Measurements from ENCODE around the gene MYADML2.

Gene MYADML2

GRCh38 chr17:81915331-81915730 is 31.7 kb downstream of the MYADML2 start:
- Histone ChIP-seq H3K27me3 (ENCODE audit: control insufficient read depth in 2 of 2, insufficient read depth in 2 of 2, low read length in 2 of 2) (no peaks in the 10 kb centered on the region), H3K9ac (ENCODE audit: low read depth in 1 of 2, low read length in 2 of 2) (no peak overlapping the region), H3K4me1 (ENCODE audit: control insufficient read depth in 2 of 2, insufficient read depth in 2 of 2, low read length in 2 of 2) (peaks cover 34 to 43% of the 10 kb centered on the region in 2 donors), H3K9me3 (ENCODE audit: control insufficient read depth in 2 of 2, low read length in 2 of 2) (no peaks in the 10 kb centered on the region), H3K36me3 (ENCODE audit: control insufficient read depth in 2 of 2, insufficient read depth in 2 of 2, low read length in 2 of 2) (peaks cover 40 to 46% of the 10 kb centered on the region in 2 donors), H3K4me3 (ENCODE audit: low read length in 2 of 2) (no peak overlapping the region), H3K27ac (ENCODE audit: low read depth in 2 of 2, low read length in 2 of 2) (no peak overlapping the region)

GRCh38 chr17:81914103-81914850 is 32.8 kb downstream of the MYADML2 start:
- Histone ChIP-seq H3K9ac (ENCODE audit: low read depth in 1 of 2, low read length in 2 of 2) (no peak overlapping the region), H3K36me3 (ENCODE audit: control insufficient read depth in 2 of 2, insufficient read depth in 2 of 2, low read length in 2 of 2) (peaks cover 34 to 39% of the 10 kb centered on the region in 2 donors), H3K9me3 (ENCODE audit: control insufficient read depth in 2 of 2, low read length in 2 of 2) (no peaks in the 10 kb centered on the region), H3K27ac (ENCODE audit: low read depth in 2 of 2, low read length in 2 of 2) (no peak overlapping the region), H3K4me3 (ENCODE audit: low read length in 2 of 2) (no peak overlapping the region), H3K4me1 (ENCODE audit: control insufficient read depth in 2 of 2, insufficient read depth in 2 of 2, low read length in 2 of 2) (peaks cover 31 to 38% of the 10 kb centered on the region in 2 donors), H3K27me3 (ENCODE audit: control insufficient read depth in 2 of 2, insufficient read depth in 2 of 2, low read length in 2 of 2) (no peaks in the 10 kb centered on the region)

- no peaks in the 10 kb centered on the region for H3K9me3 ChIP-seq (ENCODE audit: control insufficient read depth in 2 of 2, low read length in 2 of 2)
- peaks cover 34 to 42% of the 10 kb centered on the region in 2 donors for H3K36me3 ChIP-seq (ENCODE audit: control insufficient read depth in 2 of 2, insufficient read depth in 2 of 2, low read length in 2 of 2)
- H3K27me3 ChIP-seq (ENCODE audit: control insufficient read depth in 2 of 2, insufficient read depth in 2 of 2, low read length in 2 of 2): no peaks in the 10 kb centered on the region
- H3K4me1 ChIP-seq (ENCODE audit: control insufficient read depth in 2 of 2, insufficient read depth in 2 of 2, low read length in 2 of 2): peaks cover 24 to 31% of the 10 kb centered on the region in 2 donors
- no peak overlapping the region for H3K9ac ChIP-seq (ENCODE audit: low read depth in 1 of 2, low read length in 2 of 2)
- no peak overlapping the region for H3K4me3 ChIP-seq (ENCODE audit: low read length in 2 of 2)
- H3K27ac ChIP-seq (ENCODE audit: low read depth in 2 of 2, low read length in 2 of 2): no peak overlapping the region
Measured at GRCh38 chr17:81913394-81914102, 33.5 kb downstream of the MYADML2 start.

- no peak overlapping the region for H3K4me3 ChIP-seq (ENCODE audit: low read length in 2 of 2)
- no peaks in the 10 kb centered on the region for H3K9me3 ChIP-seq (ENCODE audit: control insufficient read depth in 2 of 2, low read length in 2 of 2)
- H3K4me1 ChIP-seq (ENCODE audit: control insufficient read depth in 2 of 2, insufficient read depth in 2 of 2, low read length in 2 of 2): peaks cover 19 to 26% of the 10 kb centered on the region in 2 donors
- peaks cover 34 to 48% of the 10 kb centered on the region in 2 donors for H3K36me3 ChIP-seq (ENCODE audit: control insufficient read depth in 2 of 2, insufficient read depth in 2 of 2, low read length in 2 of 2)
- H3K27me3 ChIP-seq (ENCODE audit: control insufficient read depth in 2 of 2, insufficient read depth in 2 of 2, low read length in 2 of 2): no peaks in the 10 kb centered on the region
- H3K9ac ChIP-seq (ENCODE audit: low read depth in 1 of 2, low read length in 2 of 2): no peak overlapping the region
- no peak overlapping the region for H3K27ac ChIP-seq (ENCODE audit: low read depth in 2 of 2, low read length in 2 of 2)
Measured at GRCh38 chr17:81912441-81913309, 34.4 kb downstream of the MYADML2 start.

GRCh38 chr17:81911969-81912368 is 35.1 kb downstream of the MYADML2 start:
- H3K36me3 ChIP-seq (ENCODE audit: control insufficient read depth in 2 of 2, insufficient read depth in 2 of 2, low read length in 2 of 2): peaks cover 35 to 53% of the 10 kb centered on the region in 2 donors
- no peak overlapping the region for H3K4me3 ChIP-seq (ENCODE audit: low read length in 2 of 2)
- no peak overlapping the region for H3K9ac ChIP-seq (ENCODE audit: low read depth in 1 of 2, low read length in 2 of 2)
- H3K4me1 ChIP-seq (ENCODE audit: control insufficient read depth in 2 of 2, insufficient read depth in 2 of 2, low read length in 2 of 2): peaks cover 15 to 21% of the 10 kb centered on the region in 2 donors
- H3K27ac ChIP-seq (ENCODE audit: low read depth in 2 of 2, low read length in 2 of 2): peak overlapping the region in 1 of 2 donors; percentile 13
- no peaks in the 10 kb centered on the region for H3K27me3 ChIP-seq (ENCODE audit: control insufficient read depth in 2 of 2, insufficient read depth in 2 of 2, low read length in 2 of 2)
- H3K9me3 ChIP-seq (ENCODE audit: control insufficient read depth in 2 of 2, low read length in 2 of 2): no peaks in the 10 kb centered on the region

- H3K4me3 ChIP-seq (ENCODE audit: low read length in 2 of 2): peak within 1 kb of the TSS; percentile 76 to 79
- H3K4me1 ChIP-seq (ENCODE audit: control insufficient read depth in 2 of 2, insufficient read depth in 2 of 2, low read length in 2 of 2): peaks cover 10 to 16% of the 10 kb centered on the region in 2 donors
- peak within 1 kb of the TSS; percentile 58 to 77 for H3K27ac ChIP-seq (ENCODE audit: low read depth in 2 of 2, low read length in 2 of 2)
- H3K9ac ChIP-seq (ENCODE audit: low read depth in 1 of 2, low read length in 2 of 2): peak within 1 kb of the TSS; percentile 61 to 76
- peaks cover 40 to 53% of the 10 kb centered on the region in 2 donors for H3K36me3 ChIP-seq (ENCODE audit: control insufficient read depth in 2 of 2, insufficient read depth in 2 of 2, low read length in 2 of 2)
- no peaks in the 10 kb centered on the region for H3K9me3 ChIP-seq (ENCODE audit: control insufficient read depth in 2 of 2, low read length in 2 of 2)
- H3K27me3 ChIP-seq (ENCODE audit: control insufficient read depth in 2 of 2, insufficient read depth in 2 of 2, low read length in 2 of 2): no peaks in the 10 kb centered on the region
Measured at GRCh38 chr17:81911277-81911961, 35.6 kb downstream of the MYADML2 start, which contains the start of gene PCYT2. Gene PCYT2 (minus strand): TSS chr17:81911399. CDS start chr17:81911355, 44 bp downstream.

GRCh38 chr17:81910840-81911276 is 36.2 kb downstream of the MYADML2 start:
- H3K36me3 ChIP-seq (ENCODE audit: control insufficient read depth in 2 of 2, insufficient read depth in 2 of 2, low read length in 2 of 2): peaks cover 41 to 53% of the 10 kb centered on the region in 2 donors
- peak overlapping the region; percentile 76 to 79 for H3K4me3 ChIP-seq (ENCODE audit: low read length in 2 of 2)
- no peaks in the 10 kb centered on the region for H3K9me3 ChIP-seq (ENCODE audit: control insufficient read depth in 2 of 2, low read length in 2 of 2)
- no peaks in the 10 kb centered on the region for H3K27me3 ChIP-seq (ENCODE audit: control insufficient read depth in 2 of 2, insufficient read depth in 2 of 2, low read length in 2 of 2)
- peak overlapping the region; percentile 58 to 77 for H3K27ac ChIP-seq (ENCODE audit: low read depth in 2 of 2, low read length in 2 of 2)
- H3K9ac ChIP-seq (ENCODE audit: low read depth in 1 of 2, low read length in 2 of 2): peak overlapping the region; percentile 61 to 76
- H3K4me1 ChIP-seq (ENCODE audit: control insufficient read depth in 2 of 2, insufficient read depth in 2 of 2, low read length in 2 of 2): peaks cover 10 to 12% of the 10 kb centered on the region in 2 donors

- Histone ChIP-seq H3K4me3 (ENCODE audit: low read length in 2 of 2) (peak overlapping the region; percentile 76 to 79), H3K27me3 (ENCODE audit: control insufficient read depth in 2 of 2, insufficient read depth in 2 of 2, low read length in 2 of 2) (no peaks in the 10 kb centered on the region), H3K9me3 (ENCODE audit: control insufficient read depth in 2 of 2, low read length in 2 of 2) (no peaks in the 10 kb centered on the region), H3K36me3 (ENCODE audit: control insufficient read depth in 2 of 2, insufficient read depth in 2 of 2, low read length in 2 of 2) (peaks cover 38 to 50% of the 10 kb centered on the region in 2 donors), H3K4me1 (ENCODE audit: control insufficient read depth in 2 of 2, insufficient read depth in 2 of 2, low read length in 2 of 2) (peaks cover 10% of the 10 kb centered on the region in 2 donors), H3K27ac (ENCODE audit: low read depth in 2 of 2, low read length in 2 of 2) (peak overlapping the region; percentile 58 to 77), H3K9ac (ENCODE audit: low read depth in 1 of 2, low read length in 2 of 2) (peak overlapping the region; percentile 61 to 76)
Measured at GRCh38 chr17:81909966-81910839, 36.8 kb downstream of the MYADML2 start.
